Colonic mucosa (tissue), 4 donors: ENCODE measurements around the gene CA12. TPM values are rescaled to one million over a fixed set of nuclear protein-coding genes. Genes with fewer than 3 reads are reported as not detected.
"Not testable (repeated sequence)": the region's sequence is repeated elsewhere in the genome, so short reads cannot be mapped to it uniquely, and the experiment has no call there.

ENCODE experiments used
- DNase-seq: peaks from one replicate; pipeline ENCODE4 v3.0.0-alpha.2; 2020
- H3K27ac ChIP-seq: fragments of 200-600 bp; one replicate; pipeline ENCODE4 v1.8.0; 2021
- H3K27me3 ChIP-seq: fragments of 200-600 bp; one replicate; pipeline ENCODE4 v1.8.0; 2021
- H3K36me3 ChIP-seq: fragments of 200-600 bp; one replicate; pipeline ENCODE4 v1.8.0; 2021
- H3K4me1 ChIP-seq: fragments of 200-600 bp; one replicate; pipeline ENCODE4 v1.8.0; 2021; ENCODE audit warnings: mild to moderate bottlenecking
- H3K4me3 ChIP-seq: fragments of 200-600 bp; one replicate; pipeline ENCODE4 v1.8.0; 2021
- H3K9ac ChIP-seq, 2 donors: one replicate each; pipeline ENCODE4 v1.7.0; 2013; ENCODE audit warnings: control low read depth in 2 of 2, low read depth in 2 of 2, low read length in 2 of 2
- H3K9me3 ChIP-seq: fragments of 200-600 bp; one replicate; pipeline ENCODE4 v1.8.0; 2021
- intact Hi-C: fragments of 100-400 bp; cut with DNase I; formaldehyde crosslinking; loops from one replicate; pipeline ENCODE4 v1.14.1; 2022
- total RNA-seq, 2 donors: library from RNA; stranded (reverse); fragmentation: NEBNext Ultra II Directional in 1 of 2; extraction: Animal tissue kit (Norgen Biotek cat#: 25700) in 1 of 2; gene quantifications; one replicate each; pipeline ENCODE4 v1.2.1, GENCODE V29; 2021
- TF ChIP-seq, protein P1 (sequence below): fragments of 200-600 bp; IDR thresholded peaks from one replicate; pipeline ENCODE4 v1.8.0; 2022; ENCODE audit warnings: antibody characterized with exemption, mild to moderate bottlenecking
- donor health status: healthy.
- donor health status: DM: no; HTN: no; CAD: no.
- donor health status: DM: no; HTN: no; CAD: no.

CA12 gene
- total RNA-seq, 2 donors from 2014 or later = 290 to 339 TPM

DNA sequence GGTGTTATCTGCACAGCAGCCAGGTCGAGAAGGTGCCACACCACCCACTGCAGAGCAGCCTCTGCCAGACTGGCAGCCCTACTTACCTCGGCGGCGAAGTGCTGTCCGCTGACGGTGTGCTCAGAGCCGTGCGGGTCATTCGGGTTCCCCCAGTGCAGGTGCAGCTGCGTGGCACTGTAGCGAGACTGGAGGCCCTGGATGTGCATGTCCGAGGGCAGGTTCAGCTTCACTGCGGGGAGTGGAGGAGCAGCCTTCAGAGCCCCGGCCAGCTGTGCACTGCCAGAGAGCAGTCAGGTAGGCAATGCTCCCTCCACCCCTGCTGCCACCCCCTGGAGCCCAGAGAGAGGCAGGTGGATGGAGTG is 36.3 kb downstream of the CA12 start:
- no peak overlapping the region for H3K9ac ChIP-seq
- no peak overlapping the region for H3K27ac ChIP-seq
- H3K27me3 ChIP-seq = no peaks in the 10 kb centered on the region
- no peaks in the 10 kb centered on the region for H3K36me3 ChIP-seq
- intact Hi-C loops = no loop called here
- peaks cover 3% of the 10 kb centered on the region for H3K4me1 ChIP-seq
- H3K4me3 ChIP-seq = no peak overlapping the region
- DNase-seq = no peak
- TF ChIP-seq, protein P1, sequence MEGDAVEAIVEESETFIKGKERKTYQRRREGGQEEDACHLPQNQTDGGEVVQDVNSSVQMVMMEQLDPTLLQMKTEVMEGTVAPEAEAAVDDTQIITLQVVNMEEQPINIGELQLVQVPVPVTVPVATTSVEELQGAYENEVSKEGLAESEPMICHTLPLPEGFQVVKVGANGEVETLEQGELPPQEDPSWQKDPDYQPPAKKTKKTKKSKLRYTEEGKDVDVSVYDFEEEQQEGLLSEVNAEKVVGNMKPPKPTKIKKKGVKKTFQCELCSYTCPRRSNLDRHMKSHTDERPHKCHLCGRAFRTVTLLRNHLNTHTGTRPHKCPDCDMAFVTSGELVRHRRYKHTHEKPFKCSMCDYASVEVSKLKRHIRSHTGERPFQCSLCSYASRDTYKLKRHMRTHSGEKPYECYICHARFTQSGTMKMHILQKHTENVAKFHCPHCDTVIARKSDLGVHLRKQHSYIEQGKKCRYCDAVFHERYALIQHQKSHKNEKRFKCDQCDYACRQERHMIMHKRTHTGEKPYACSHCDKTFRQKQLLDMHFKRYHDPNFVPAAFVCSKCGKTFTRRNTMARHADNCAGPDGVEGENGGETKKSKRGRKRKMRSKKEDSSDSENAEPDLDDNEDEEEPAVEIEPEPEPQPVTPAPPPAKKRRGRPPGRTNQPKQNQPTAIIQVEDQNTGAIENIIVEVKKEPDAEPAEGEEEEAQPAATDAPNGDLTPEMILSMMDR = no peak
- H3K9me3 ChIP-seq = no peaks in the 10 kb centered on the region

DNA sequence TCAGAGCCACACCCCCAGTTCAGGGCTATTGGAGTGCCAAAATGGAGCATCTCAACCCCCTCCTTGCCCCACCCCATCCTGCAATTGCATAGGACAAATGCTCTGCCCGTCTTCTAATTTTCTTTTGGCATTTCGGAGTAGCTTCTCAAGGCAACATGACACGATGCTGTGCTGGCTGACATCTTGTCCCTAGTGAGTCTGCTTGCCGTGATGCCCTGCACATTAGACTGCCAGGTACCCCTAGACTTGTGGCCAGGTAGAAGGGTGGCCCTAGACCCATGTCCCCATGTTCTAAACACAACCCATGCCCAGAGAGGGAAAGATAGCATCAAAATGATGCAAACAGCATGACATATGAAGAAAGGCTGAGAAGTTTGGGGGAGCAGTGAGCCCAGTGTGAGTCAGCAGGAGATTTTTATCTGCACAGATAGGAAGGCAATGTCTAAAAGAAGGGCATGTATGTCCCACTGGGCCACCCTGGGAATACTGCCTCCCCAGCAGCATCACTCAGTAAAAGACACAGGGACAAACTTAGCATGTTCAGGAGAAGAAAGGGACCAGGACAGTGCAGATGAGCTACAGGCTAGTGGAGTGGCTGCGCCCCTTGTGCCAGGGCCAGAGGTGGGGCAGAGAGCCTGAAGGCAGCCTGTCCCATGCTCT is 36.8 kb downstream of the CA12 start:
- H3K36me3 ChIP-seq = no peaks in the 10 kb centered on the region
- no peak for DNase-seq
- no peak overlapping the region for H3K27ac ChIP-seq
- H3K27me3 ChIP-seq = no peaks in the 10 kb centered on the region
- intact Hi-C loops = no loop called here
- peaks cover 3% of the 10 kb centered on the region for H3K4me1 ChIP-seq
- no peak overlapping the region for H3K4me3 ChIP-seq
- H3K9me3 ChIP-seq = no peaks in the 10 kb centered on the region
- H3K9ac ChIP-seq = no peak overlapping the region
- TF ChIP-seq, protein P1 = no peak

DNA sequence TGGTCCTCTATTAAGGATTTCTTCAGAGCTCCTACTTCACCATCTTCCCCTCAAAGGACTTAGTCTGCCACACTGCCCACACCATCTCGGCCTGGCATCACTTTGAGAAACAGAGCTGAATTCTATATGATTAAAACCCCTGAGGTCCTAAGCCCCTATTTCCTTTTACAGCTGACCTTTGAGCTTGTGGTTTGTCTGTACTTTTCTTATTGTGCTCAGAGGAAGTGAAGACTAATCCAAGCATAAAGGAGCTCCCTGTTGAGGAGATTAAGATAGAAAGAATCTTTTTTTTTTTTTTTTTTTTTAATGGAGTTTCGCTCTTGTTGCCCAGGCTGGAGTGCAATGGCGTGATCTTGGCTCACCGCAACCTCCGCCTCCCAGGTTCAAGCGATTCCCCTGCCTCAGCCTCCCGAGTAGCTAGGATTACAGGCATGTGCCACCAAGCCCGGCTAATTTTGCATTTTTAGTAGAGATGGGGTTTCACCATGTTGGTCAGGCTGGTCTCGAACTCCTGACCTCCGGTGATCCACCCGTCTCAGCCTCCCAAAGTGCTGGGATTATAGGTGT is 38.6 kb downstream of the CA12 start:
- H3K27ac ChIP-seq, H3K4me1 ChIP-seq, H3K4me3 ChIP-seq, H3K9ac ChIP-seq, H3K27me3 ChIP-seq, H3K36me3 ChIP-seq, intact Hi-C loops, H3K9me3 ChIP-seq, DNase-seq: not testable (repeated sequence)

DNA sequence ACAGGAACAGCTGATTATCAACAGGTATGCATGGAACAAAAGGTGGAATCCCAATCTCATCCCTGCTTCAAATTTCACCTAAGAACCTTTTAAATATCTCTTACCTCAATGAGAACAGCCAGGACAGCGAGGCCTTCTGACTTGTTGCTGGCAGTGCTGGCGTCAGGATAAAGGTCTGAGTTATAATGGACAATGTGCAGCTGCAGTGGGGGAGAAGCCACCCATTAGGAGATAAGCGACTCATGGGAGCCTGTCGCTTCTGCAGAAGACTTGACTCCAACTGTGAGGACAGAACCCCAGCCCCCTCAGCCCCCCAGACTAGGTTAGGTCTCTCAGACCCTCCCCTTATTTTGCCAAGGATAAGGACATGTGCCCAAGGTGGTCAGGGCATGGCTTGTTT is 39.7 kb downstream of the CA12 start:
- H3K9me3 ChIP-seq = no peaks in the 10 kb centered on the region
- intact Hi-C loops = no loop called here
- no peaks in the 10 kb centered on the region for H3K36me3 ChIP-seq
- no peak for DNase-seq
- TF ChIP-seq, protein P1 = no peak
- H3K4me1 ChIP-seq = no peaks in the 10 kb centered on the region
- no peak overlapping the region for H3K27ac ChIP-seq
- no peak overlapping the region for H3K4me3 ChIP-seq
- H3K27me3 ChIP-seq = no peaks in the 10 kb centered on the region
- no peak overlapping the region for H3K9ac ChIP-seq

DNA sequence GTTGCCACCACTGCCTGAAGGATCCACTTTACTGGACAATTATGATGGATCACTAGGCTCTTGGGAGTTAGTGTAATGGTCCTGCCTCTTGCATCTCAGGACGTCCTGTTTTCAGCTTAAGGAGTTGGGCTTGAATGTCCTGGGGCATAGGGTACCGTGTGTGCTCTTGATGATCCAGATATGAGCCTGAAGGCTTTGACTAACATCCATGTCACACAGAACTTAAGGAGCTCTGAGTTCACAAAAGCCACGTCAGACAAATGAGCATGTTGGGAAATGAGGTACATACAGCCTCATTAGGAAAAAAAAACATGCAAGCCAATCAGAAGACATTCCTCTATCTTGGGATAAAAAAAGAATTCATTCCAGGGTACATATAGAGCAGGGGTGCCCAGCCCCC is 40.8 kb downstream of the CA12 start:
- H3K4me1 ChIP-seq = no peaks in the 10 kb centered on the region
- intact Hi-C loops = no loop called here
- H3K36me3 ChIP-seq = no peaks in the 10 kb centered on the region
- H3K9ac ChIP-seq = no peak overlapping the region
- no peak for DNase-seq
- no peaks in the 10 kb centered on the region for H3K27me3 ChIP-seq
- no peaks in the 10 kb centered on the region for H3K9me3 ChIP-seq
- H3K27ac ChIP-seq = no peak overlapping the region
- TF ChIP-seq, protein P1 = no peak
- H3K4me3 ChIP-seq = no peak overlapping the region

DNA sequence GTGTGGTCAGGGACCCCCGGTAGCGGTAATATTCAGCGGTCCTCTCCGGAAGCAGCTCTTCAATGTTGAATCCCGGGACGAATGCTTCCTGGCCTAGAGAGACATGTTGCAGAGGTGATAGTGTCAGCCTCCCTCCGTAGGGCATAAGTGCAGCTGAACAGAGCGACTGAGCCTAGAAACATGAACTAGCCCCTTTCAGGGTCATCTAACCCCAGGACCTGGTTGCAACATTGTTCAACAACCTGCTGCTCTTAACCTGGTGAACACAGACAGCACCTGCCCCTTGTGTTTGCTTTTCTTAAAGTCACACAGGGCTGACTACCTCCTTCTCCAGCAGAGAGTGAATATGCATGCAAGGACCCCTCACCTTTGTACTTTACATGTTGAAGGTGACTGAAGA is 41.3 kb downstream of the CA12 start:
- no peak overlapping the region for H3K4me3 ChIP-seq
- DNase-seq = no peak

More for the DNA sequence above, 41.3 kb downstream of the CA12 start:
- Histone ChIP-seq H3K9me3 (no peaks in the 10 kb centered on the region), H3K9ac (no peak overlapping the region), H3K27me3 (no peaks in the 10 kb centered on the region), H3K27ac (no peak overlapping the region), H3K36me3 (no peaks in the 10 kb centered on the region), H3K4me1 (no peaks in the 10 kb centered on the region)
- intact Hi-C loops = no loop called here
- TF ChIP-seq, protein P1 = no peak
